ENCODE measurements around the gene GMCL1. TPM values are rescaled to one million over a fixed set of nuclear protein-coding genes. Genes with fewer than 3 reads are reported as not detected.
A peak's percentile ranks its signal among the peaks of the same experiment; 100 is the strongest.

GMCL1 gene
- total and polyA plus RNA-seq, 9 of the 15 experiments (the other 6 are each of a cell fraction or from before 2014, with no cell fraction given) = 7.0 to 27.3 (median 15.4) TPM

DNA sequence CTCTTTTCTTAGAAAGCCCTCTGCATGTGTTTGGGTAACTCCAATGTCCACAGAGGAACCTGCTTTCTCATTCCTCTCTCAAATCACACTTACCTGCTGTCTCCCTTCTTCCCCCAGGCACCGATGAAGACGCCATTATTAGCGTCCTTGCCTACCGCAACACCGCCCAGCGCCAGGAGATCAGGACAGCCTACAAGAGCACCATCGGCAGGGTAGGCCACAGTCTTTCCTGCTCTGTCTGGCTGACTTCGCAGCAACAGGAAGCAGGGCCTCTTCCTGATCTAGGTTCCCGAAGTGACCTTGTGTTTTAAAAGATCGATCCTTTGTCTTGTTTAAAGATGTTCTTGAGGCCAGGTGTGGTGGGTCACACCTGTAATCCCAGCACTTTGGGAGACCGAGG, 25.0 kb upstream of the GMCL1 start:
- POLR2A ChIA-PET = interaction anchor here (1.4 kb wide), 1 partner anchor 24 kb away, joined by 3 read pairs; no protein-coding TSS in a partner anchor
- Histone ChIP-seq H3K27ac (ENCODE audit: extremely low read depth, low read depth, low read length) (no peak overlapping the region), H3K36me3 (ENCODE audit: control insufficient read depth, insufficient read depth, low read length) (no peaks in the 10 kb centered on the region), H3K4me2 (ENCODE audit: insufficient read depth, low read length) (no peak overlapping the region), H4K20me1 (replicated peaks; ENCODE audit: control insufficient read depth, insufficient read depth, low read length) (peaks cover 9% of the 10 kb centered on the region), H3K4me3 (no peak overlapping the region), H3K9ac (ENCODE audit: insufficient read depth in 1 of 2, low read depth in 2 of 2, low read length in 2 of 2) (no peak overlapping the region), H3K9me3 (replicated peaks; ENCODE audit: control insufficient read depth, insufficient read depth, low read depth, low read length) (no peaks in the 10 kb centered on the region), H2AFZ (ENCODE audit: low read depth, low read length) (no peak overlapping the region), H3K79me2 (ENCODE audit: control insufficient read depth, insufficient read depth, low read length) (no peaks in the 10 kb centered on the region), H3K27me3 (ENCODE audit: control insufficient read depth in 2 of 2, insufficient read depth in 2 of 2, low read length in 2 of 2) (no peaks in the 10 kb centered on the region; a peak in 1 of 5 replicates), H3K4me1 (replicated peaks in 1 of 2; ENCODE audit: control insufficient read depth in 2 of 2, insufficient read depth in 2 of 2, low read length in 2 of 2) (peaks cover 0 to 10% of the 10 kb centered on the region in 2 experiments; a peak in 4 of 5 replicates), H3K9me1 (ENCODE audit: control insufficient read depth, insufficient read depth, low read length) (no peaks in the 10 kb centered on the region)
- CTCF ChIA-PET (ENCODE audit: low intra/inter-chr PET ratio) = no interaction called here
- TF ChIP-seq TRIM28 (IDR thresholded peaks at IDR 0.05) (no peak), ZNF76 (CRISPR knock-in tag; IDR thresholded peaks at IDR 0.05; ENCODE audit: borderline replicate concordance) (no peak), RBM15 (IDR thresholded peaks at IDR 0.05; ENCODE audit: insufficient read depth, low read length) (no peak), BDP1 (IDR thresholded peaks at IDR 0.05; ENCODE audit: insufficient read depth, insufficient read length) (no peak)
- no peak for DNase-seq (ENCODE audit: extremely low read depth in 1 of 4, low spot score in 3 of 4)
- ATAC-seq = no peak
- no TSS peak for BruUV-seq (replicated peaks)
- WGBS (ENCODE audit: insufficient coverage, low coverage, missing lambda C conversion rate) = 75% methylated on average over 11 of the region's 11 CpGs
- in situ Hi-C loops (cut with MboI) = no loop called here
- intact Hi-C loops (cut with micrococcal nuclease) = no loop called here
- FAIRE-seq = no peak

DNA sequence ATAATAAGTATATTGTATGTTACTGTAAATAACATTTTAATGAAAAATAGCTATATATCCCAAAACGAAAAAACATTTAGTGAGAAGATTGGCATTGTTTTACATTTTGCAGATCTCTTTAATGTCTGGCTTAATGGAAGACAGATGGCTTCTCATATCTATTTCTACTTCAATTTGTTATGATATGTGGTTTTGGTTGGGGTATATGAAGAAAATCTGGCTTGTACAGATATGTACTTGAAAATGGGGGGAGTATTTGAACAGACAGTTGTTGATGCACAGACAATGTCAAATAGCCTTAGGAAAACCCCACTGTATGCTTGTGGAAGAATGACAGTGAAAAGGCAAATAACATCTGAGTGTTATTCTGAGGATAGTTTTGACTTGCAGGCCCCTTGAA, 23.6 kb upstream of the GMCL1 start:
- ChIA-PET POLR2A (interaction anchor here (0.8 kb wide), 1 partner anchor 768 kb away, joined by 3 read pairs; no protein-coding TSS in a partner anchor), CTCF (ENCODE audit: low intra/inter-chr PET ratio) (no interaction called here)
- intact Hi-C loops (cut with micrococcal nuclease) (no loop called here), in situ Hi-C loops (cut with MboI) (loop anchor here (5.0 kb wide), 1 partner anchor 244 kb away; no protein-coding TSS in a partner anchor)
- Histone ChIP-seq H3K9me3 (replicated peaks; ENCODE audit: control insufficient read depth, insufficient read depth, low read depth, low read length) (no peaks in the 10 kb centered on the region), H3K79me2 (ENCODE audit: control insufficient read depth, insufficient read depth, low read length) (no peaks in the 10 kb centered on the region), H3K4me2 (ENCODE audit: insufficient read depth, low read length) (no peak overlapping the region), H4K20me1 (replicated peaks; ENCODE audit: control insufficient read depth, insufficient read depth, low read length) (no peaks in the 10 kb centered on the region), H3K27ac (ENCODE audit: extremely low read depth, low read depth, low read length) (no peak overlapping the region), H3K36me3 (ENCODE audit: control insufficient read depth, insufficient read depth, low read length) (no peaks in the 10 kb centered on the region), H3K4me3 (no peak overlapping the region), H3K9ac (ENCODE audit: insufficient read depth in 1 of 2, low read depth in 2 of 2, low read length in 2 of 2) (no peak overlapping the region), H3K9me1 (ENCODE audit: control insufficient read depth, insufficient read depth, low read length) (no peaks in the 10 kb centered on the region), H3K4me1 (replicated peaks in 1 of 2; ENCODE audit: control insufficient read depth in 2 of 2, insufficient read depth in 2 of 2, low read length in 2 of 2) (no peaks in the 10 kb centered on the region; a peak in 2 of 5 replicates), H2AFZ (ENCODE audit: low read depth, low read length) (no peak overlapping the region), H3K27me3 (ENCODE audit: control insufficient read depth in 2 of 2, insufficient read depth in 2 of 2, low read length in 2 of 2) (no peaks in the 10 kb centered on the region; a peak in 1 of 5 replicates)
- 24% methylated on average over 1 of the region's 1 CpG for WGBS (ENCODE audit: insufficient coverage, low coverage, missing lambda C conversion rate)
- no peak for ATAC-seq
- BruUV-seq (replicated peaks) = no TSS peak
- no peak for DNase-seq (ENCODE audit: extremely low read depth in 1 of 4, low spot score in 3 of 4)
- FAIRE-seq = no peak
- TF ChIP-seq HSF4 (CRISPR knock-in tag; IDR thresholded peaks at IDR 0.05; ENCODE audit: borderline replicate concordance) (no peak), ZNF780A (CRISPR knock-in tag; IDR thresholded peaks at IDR 0.05) (no peak), EWSR1 (IDR thresholded peaks at IDR 0.05; ENCODE audit: borderline replicate concordance, low read depth, partially characterized antibody) (no peak), MEIS2 (IDR thresholded peaks at IDR 0.05; ENCODE audit: partially characterized antibody) (no peak), GTF2A2 (tag; IDR thresholded peaks at IDR 0.05) (no peak), TEAD4 (IDR thresholded peaks at IDR 0.05; ENCODE audit: low read length) (peak; percentile 70), TEAD4 (CRISPR knock-in tag; IDR thresholded peaks at IDR 0.05; ENCODE audit: borderline replicate concordance) (no peak), TAL1 (IDR thresholded peaks at IDR 0.05) (peak; percentile 35; the same call in 1 of the 2 replicates)
- TF ChIP-seq, protein P1, sequence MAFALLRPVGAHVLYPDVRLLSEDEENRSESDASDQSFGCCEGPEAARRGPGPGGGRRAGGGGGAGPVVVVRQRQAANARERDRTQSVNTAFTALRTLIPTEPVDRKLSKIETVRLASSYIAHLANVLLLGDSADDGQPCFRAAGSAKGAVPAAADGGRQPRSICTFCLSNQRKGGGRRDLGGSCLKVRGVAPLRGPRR (CRISPR knock-in tag; IDR thresholded peaks at IDR 0.05) = no peak
- TF ChIP-seq, protein P2, sequence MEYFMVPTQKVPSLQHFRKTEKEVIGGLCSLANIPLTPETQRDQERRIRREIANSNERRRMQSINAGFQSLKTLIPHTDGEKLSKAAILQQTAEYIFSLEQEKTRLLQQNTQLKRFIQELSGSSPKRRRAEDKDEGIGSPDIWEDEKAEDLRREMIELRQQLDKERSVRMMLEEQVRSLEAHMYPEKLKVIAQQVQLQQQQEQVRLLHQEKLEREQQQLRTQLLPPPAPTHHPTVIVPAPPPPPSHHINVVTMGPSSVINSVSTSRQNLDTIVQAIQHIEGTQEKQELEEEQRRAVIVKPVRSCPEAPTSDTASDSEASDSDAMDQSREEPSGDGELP (CRISPR knock-in tag; IDR thresholded peaks at IDR 0.05; ENCODE audit: borderline replicate concordance) = no peak
- TF ChIP-seq, protein P3, sequence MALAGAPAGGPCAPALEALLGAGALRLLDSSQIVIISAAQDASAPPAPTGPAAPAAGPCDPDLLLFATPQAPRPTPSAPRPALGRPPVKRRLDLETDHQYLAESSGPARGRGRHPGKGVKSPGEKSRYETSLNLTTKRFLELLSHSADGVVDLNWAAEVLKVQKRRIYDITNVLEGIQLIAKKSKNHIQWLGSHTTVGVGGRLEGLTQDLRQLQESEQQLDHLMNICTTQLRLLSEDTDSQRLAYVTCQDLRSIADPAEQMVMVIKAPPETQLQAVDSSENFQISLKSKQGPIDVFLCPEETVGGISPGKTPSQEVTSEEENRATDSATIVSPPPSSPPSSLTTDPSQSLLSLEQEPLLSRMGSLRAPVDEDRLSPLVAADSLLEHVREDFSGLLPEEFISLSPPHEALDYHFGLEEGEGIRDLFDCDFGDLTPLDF (CRISPR knock-in tag; IDR thresholded peaks at IDR 0.05) = no peak
